ENCODE data around the gene YTHDF1. TPM values are rescaled to one million over a fixed set of nuclear protein-coding genes. Genes with fewer than 3 reads are reported as not detected.

YTHDF1 gene
- polyA plus RNA-seq, 1 experiment: 22.4 TPM

GRCh38 chr20:63261795-63262528, 46.0 kb upstream of the YTHDF1 start:
- H3K27ac ChIP-seq (ENCODE audit: low read depth, low read length): no peak overlapping the region
- ChIA-PET CTCF (interaction anchor here (1.5 kb wide), 1 partner anchor 38 kb away, joined by 5 read pairs; no protein-coding TSS in a partner anchor), POLR2A (no interaction called here)

GRCh38 chr20:63261060-63261794, 45.3 kb upstream of the YTHDF1 start:
- ChIA-PET POLR2A (no interaction called here), CTCF (interaction anchor here (1.5 kb wide), 1 partner anchor 37 kb away, joined by 5 read pairs; no protein-coding TSS in a partner anchor)
- no peak overlapping the region for H3K27ac ChIP-seq (ENCODE audit: low read depth, low read length)
- no peak for DNase-seq (ENCODE audit: low read depth, low spot score)
- H3K4me3 ChIP-seq (ENCODE audit: low read depth, low read length): no peak overlapping the region
- peaks cover 7% of the 10 kb centered on the region; the same call in 1 of the 2 replicates for H3K9me3 ChIP-seq (ENCODE audit: control insufficient read depth, insufficient read depth, low read length)
- peaks cover 81% of the 10 kb centered on the region for H3K27me3 ChIP-seq (ENCODE audit: control insufficient read depth, insufficient read depth, low read length)
- no peak for TF ChIP-seq CTCF (IDR thresholded peaks at IDR 0.05; ENCODE audit: low read depth, low read length)

More at GRCh38 chr20:63261795-63262528, 46.0 kb upstream of the YTHDF1 start:
- no peak for DNase-seq (ENCODE audit: low read depth, low spot score)
- no peak overlapping the region for H3K4me3 ChIP-seq (ENCODE audit: low read depth, low read length)
- H3K9me3 ChIP-seq (ENCODE audit: control insufficient read depth, insufficient read depth, low read length): peaks cover 7% of the 10 kb centered on the region; the same call in 1 of the 2 replicates
- H3K27me3 ChIP-seq (ENCODE audit: control insufficient read depth, insufficient read depth, low read length): peaks cover 78% of the 10 kb centered on the region
- TF ChIP-seq CTCF (IDR thresholded peaks at IDR 0.05; ENCODE audit: low read depth, low read length): no peak

- H3K27me3 ChIP-seq (ENCODE audit: control insufficient read depth, insufficient read depth, low read length): peaks cover 81% of the 10 kb centered on the region
Measured at GRCh38 chr20:63260521-63260920, 44.6 kb upstream of the YTHDF1 start.

GRCh38 chr20:63259734-63260460, 44.0 kb upstream of the YTHDF1 start:
- H3K27ac ChIP-seq (ENCODE audit: low read depth, low read length): no peak overlapping the region
- no peak for DNase-seq (ENCODE audit: low read depth, low spot score)
- peaks cover 87% of the 10 kb centered on the region for H3K27me3 ChIP-seq (ENCODE audit: control insufficient read depth, insufficient read depth, low read length)
- ChIA-PET POLR2A (no interaction called here), CTCF (no interaction called here)
- TF ChIP-seq CTCF (IDR thresholded peaks at IDR 0.05; ENCODE audit: low read depth, low read length): no peak
- peaks cover 9% of the 10 kb centered on the region; the same call in 1 of the 2 replicates for H3K9me3 ChIP-seq (ENCODE audit: control insufficient read depth, insufficient read depth, low read length)
- H3K4me3 ChIP-seq (ENCODE audit: low read depth, low read length): no peak overlapping the region

More at GRCh38 chr20:63260521-63260920, 44.6 kb upstream of the YTHDF1 start:
- TF ChIP-seq CTCF (IDR thresholded peaks at IDR 0.05; ENCODE audit: low read depth, low read length): no peak
- no peak for DNase-seq (ENCODE audit: low read depth, low spot score)
- Histone ChIP-seq H3K4me3 (ENCODE audit: low read depth, low read length) (no peak overlapping the region), H3K9me3 (ENCODE audit: control insufficient read depth, insufficient read depth, low read length) (peaks cover 7% of the 10 kb centered on the region; the same call in 1 of the 2 replicates), H3K27ac (ENCODE audit: low read depth, low read length) (no peak overlapping the region)
- ChIA-PET CTCF (interaction anchor here (1.5 kb wide), 1 partner anchor 37 kb away, joined by 5 read pairs; no protein-coding TSS in a partner anchor), POLR2A (no interaction called here)
